Measurements from ENCODE around the gene WNT2B.

The WNT2B gene

DNA sequence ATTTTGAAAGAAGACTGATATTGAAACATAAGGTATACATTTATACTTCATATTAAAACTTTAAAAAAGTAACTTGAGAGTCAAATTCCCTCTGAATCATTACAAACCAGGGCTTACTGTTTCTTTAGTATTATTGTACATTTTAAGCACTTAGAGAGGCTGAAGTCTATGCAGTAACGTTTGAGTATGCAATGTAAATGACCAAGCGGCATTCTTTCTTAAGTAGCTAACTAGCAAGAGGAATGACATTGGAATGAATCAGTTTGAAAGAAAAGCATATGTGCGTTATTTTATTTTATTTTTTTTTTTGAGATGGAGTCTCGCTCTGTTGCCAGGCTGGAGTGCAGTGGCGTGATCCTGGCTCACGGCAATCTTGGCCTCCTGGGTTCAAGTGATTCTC, 24.3 kb downstream of the WNT2B start:
- H3K4me3 ChIP-seq (ENCODE audit: low read depth, low read length) = no peak overlapping the region
- TF ChIP-seq CTCF (IDR thresholded peaks at IDR 0.05; ENCODE audit: insufficient read depth, low read depth, low read length, missing control alignments) = no peak
- DNase-seq (ENCODE audit: low read depth) = no peak

DNA sequence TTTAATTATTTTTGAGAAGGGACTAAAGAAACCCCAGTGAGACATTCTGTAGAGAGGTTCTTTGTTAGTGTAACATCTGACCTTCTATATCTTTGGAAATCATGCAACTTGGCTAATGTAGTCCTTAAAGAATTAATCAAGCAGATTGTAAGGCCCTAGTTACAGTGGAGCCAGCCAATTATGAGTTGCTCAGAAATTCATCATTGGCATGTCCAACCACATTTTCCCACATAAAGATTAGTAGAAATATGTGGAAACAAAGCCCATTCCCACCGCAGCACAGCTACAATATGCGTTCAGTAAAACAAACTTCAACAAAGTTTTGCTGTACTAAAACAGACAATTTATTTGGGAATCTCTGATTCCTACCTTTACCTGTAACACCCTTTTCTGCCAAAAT, 27.8 kb downstream of the WNT2B start:
- no peak for DNase-seq (ENCODE audit: low read depth)
- TF ChIP-seq CTCF (IDR thresholded peaks at IDR 0.05; ENCODE audit: insufficient read depth, low read depth, low read length, missing control alignments) = no peak
- no peak overlapping the region for H3K4me3 ChIP-seq (ENCODE audit: low read depth, low read length)

DNA sequence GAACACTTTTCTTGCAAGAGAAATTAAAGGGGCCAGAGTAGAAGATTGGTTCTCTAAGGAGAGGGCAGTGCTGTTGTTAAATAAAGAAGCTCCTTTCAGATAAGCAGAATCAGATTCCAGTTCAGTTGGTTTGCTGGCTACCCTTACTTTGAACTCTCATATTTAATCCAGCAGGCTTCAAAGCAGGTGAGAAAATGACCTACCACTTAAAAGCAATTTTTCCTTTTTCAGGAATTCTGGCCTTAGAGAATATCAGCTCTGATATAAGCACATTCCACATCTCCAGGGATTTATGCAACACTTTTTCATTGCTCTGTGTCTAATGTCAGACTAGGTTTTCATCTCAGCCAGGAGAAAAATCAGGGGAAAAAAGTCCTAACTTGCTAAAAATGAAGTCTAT, 28.7 kb downstream of the WNT2B start:
- H3K4me3 ChIP-seq (ENCODE audit: low read depth, low read length) = no peak overlapping the region
- no peak for DNase-seq (ENCODE audit: low read depth)
- TF ChIP-seq CTCF (IDR thresholded peaks at IDR 0.05; ENCODE audit: insufficient read depth, low read depth, low read length, missing control alignments) = no peak

DNA sequence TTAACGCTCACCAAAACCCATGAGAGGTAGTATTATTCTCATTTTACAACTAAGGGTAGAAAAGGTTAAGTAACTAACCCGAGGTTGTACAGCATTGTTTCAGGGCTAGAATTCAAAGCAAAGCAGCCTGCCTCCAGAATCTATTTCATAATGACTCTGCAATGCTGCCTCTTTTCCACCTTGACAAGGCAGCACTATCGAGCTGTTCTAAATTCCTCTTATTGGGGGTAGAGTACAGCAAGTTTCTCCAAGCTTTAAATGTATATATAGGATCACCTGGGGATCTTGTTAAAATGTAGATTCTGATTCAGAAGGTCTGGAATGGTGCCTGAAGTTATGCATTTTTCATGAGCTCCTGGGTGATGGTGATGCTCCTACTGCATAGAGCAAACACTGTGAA, 30.1 kb downstream of the WNT2B start:
- DNase-seq (ENCODE audit: low read depth) = no peak
- no peak for TF ChIP-seq CTCF (IDR thresholded peaks at IDR 0.05; ENCODE audit: insufficient read depth, low read depth, low read length, missing control alignments)

DNA sequence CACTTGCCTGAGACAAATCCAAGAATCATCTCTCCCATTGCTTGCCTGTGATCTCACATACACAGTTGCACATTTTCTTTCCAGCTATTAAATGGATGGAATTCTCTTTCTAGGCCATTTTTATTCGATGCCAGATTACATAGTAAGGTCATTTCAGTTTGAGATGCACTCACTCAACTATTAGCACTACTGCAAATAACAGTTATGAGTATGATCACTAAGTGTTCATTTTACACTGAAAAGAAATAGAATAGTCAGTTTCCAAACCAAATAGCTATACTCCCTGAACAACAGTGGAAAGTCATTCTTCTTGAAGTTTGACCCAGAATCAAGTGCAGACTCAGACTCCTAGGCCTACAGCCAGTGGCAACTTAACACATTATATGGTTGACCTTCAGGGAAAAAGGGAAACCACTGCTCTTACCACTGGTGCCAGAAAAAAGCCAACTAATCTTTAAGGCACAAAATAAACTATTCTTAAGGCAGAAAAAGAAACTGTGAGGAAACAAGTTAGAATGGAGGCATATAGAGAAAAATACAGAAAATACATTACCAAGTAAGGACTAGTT, 31.5 kb downstream of the WNT2B start:
- H3K4me3 ChIP-seq (ENCODE audit: low read depth, low read length) = no peak overlapping the region
- TF ChIP-seq CTCF (IDR thresholded peaks at IDR 0.05; ENCODE audit: insufficient read depth, low read depth, low read length, missing control alignments) = no peak
- no peak for DNase-seq (ENCODE audit: low read depth)

More for the DNA sequence above, 30.1 kb downstream of the WNT2B start:
- H3K4me3 ChIP-seq (ENCODE audit: low read depth, low read length) = no peak overlapping the region

- TF ChIP-seq CTCF (IDR thresholded peaks at IDR 0.05; ENCODE audit: insufficient read depth, low read depth, low read length, missing control alignments) = no peak
- no peak for DNase-seq (ENCODE audit: low read depth)
- H3K4me3 ChIP-seq (ENCODE audit: low read depth, low read length) = no peak overlapping the region
These were observed 32.5 kb downstream of the WNT2B start for GRCh38 chr1:112541299-112541698.
